WTC11 (cell line): ENCODE results near the gene CDH13. TPM values are rescaled to one million over a fixed set of nuclear protein-coding genes. Genes with fewer than 3 reads are reported as not detected.

Experiments used
- ATAC-seq: fragments of 200-7000 bp; cut with Tn5 transposase; 2 replicates; pipeline ENCODE4 v1.10.0; 2021; ENCODE audit warnings: mild to moderate bottlenecking, moderate library complexity
- CTCF ChIA-PET: fragments of 300-600 bp; sonication (Branson Sonifier 250); formaldehyde crosslinking; loops from one replicate; lab custom pipeline; 2021; ENCODE audit warnings: antibody characterized with exemption; lab: Charles Lee
- POLR2A ChIA-PET: fragments of 350-600 bp; sonication (Branson Sonifier 250); formaldehyde crosslinking; loops from one replicate; lab custom pipeline; 2021; ENCODE audit warnings: antibody characterized with exemption; lab: Charles Lee
- DNase-seq: peaks from one replicate; pipeline ENCODE4 v3.0.0; 2021; ENCODE audit warnings: low spot score
- H3K27ac Mint-ChIP-seq: 2 replicates; pipeline ENCODE4 v1.8.0; 2021; ENCODE audit warnings: mixed read lengths
- H3K27me3 Mint-ChIP-seq: 2 replicates; pipeline ENCODE4 v1.8.0; 2021; ENCODE audit warnings: low read depth, mild to moderate bottlenecking, moderate library complexity, mixed read lengths
- H3K36me3 Mint-ChIP-seq: 2 replicates; pipeline ENCODE4 v1.8.0; 2021; ENCODE audit warnings: mixed read lengths
- H3K4me1 Mint-ChIP-seq: 2 replicates; pipeline ENCODE4 v1.8.0; 2022; ENCODE audit warnings: mixed read lengths
- H3K4me3 Mint-ChIP-seq: 2 replicates; pipeline ENCODE4 v1.8.0; 2021; ENCODE audit warnings: mild to moderate bottlenecking, moderate library complexity, mixed read lengths
- H3K9me3 Mint-ChIP-seq: 2 replicates; pipeline ENCODE4 v1.8.0; 2021; ENCODE audit warnings: mixed read lengths
- ATF3 ChIP-seq: sonication (generic); formaldehyde crosslinking; conservative IDR thresholded peaks from 2 replicates; pipeline ENCODE4 v1.8.1; 2022; ENCODE audit warnings: mild to moderate bottlenecking, missing genetic modification reagents
- CBFB ChIP-seq: sonication (generic); formaldehyde crosslinking; IDR thresholded peaks from 2 replicates; pipeline ENCODE4 v1.8.1; 2022; ENCODE audit warnings: mild to moderate bottlenecking, low read depth, missing genetic modification reagents
- CREM ChIP-seq: sonication (generic); formaldehyde crosslinking; IDR thresholded peaks from 2 replicates; pipeline ENCODE4 v1.8.1; 2022; ENCODE audit warnings: mild to moderate bottlenecking, missing genetic modification reagents, moderate library complexity
- ELF4 ChIP-seq: sonication (generic); formaldehyde crosslinking; IDR thresholded peaks from 2 replicates; pipeline ENCODE4 v1.8.1; 2022; ENCODE audit warnings: low read depth, mild to moderate bottlenecking, moderate library complexity, missing genetic modification reagents
- ETV6 ChIP-seq: sonication (generic); formaldehyde crosslinking; IDR thresholded peaks from 2 replicates; pipeline ENCODE4 v1.8.1; 2022; ENCODE audit warnings: mild to moderate bottlenecking, missing genetic modification reagents
- GRHL2 ChIP-seq: fragments of 250-450 bp; sonication (Bioruptor Pico); IDR thresholded peaks from 2 replicates; pipeline ENCODE4 v1.8.0; 2022; ENCODE audit warnings: mild to moderate bottlenecking, moderate library complexity; ENCODE audit not compliant: insufficient replicate concordance, severe bottlenecking
- IRF2 ChIP-seq: sonication (generic); formaldehyde crosslinking; IDR thresholded peaks from 2 replicates; pipeline ENCODE4 v1.8.0; 2022; ENCODE audit warnings: low read depth, missing genetic modification reagents, borderline replicate concordance
- MXD4 ChIP-seq: fragments of 250-450 bp; sonication (Bioruptor Pico); IDR thresholded peaks from 2 replicates; pipeline ENCODE4 v1.8.0; 2021; ENCODE audit warnings: mild to moderate bottlenecking, moderate library complexity, borderline replicate concordance
- MYBL2 ChIP-seq: sonication (generic); formaldehyde crosslinking; IDR thresholded peaks from 2 replicates; pipeline ENCODE4 v1.8.1; 2023; ENCODE audit warnings: mild to moderate bottlenecking, moderate library complexity, missing genetic modification reagents
- NFATC4 ChIP-seq: fragments of 250-450 bp; sonication (Bioruptor Pico); IDR thresholded peaks from 2 replicates; pipeline ENCODE4 v1.9.0; 2021; ENCODE audit warnings: mild to moderate bottlenecking
- NR1H2 ChIP-seq: sonication (generic); formaldehyde crosslinking; IDR thresholded peaks from 2 replicates; pipeline ENCODE4 v1.9.0; 2021; ENCODE audit warnings: mild to moderate bottlenecking, moderate library complexity, missing genetic modification reagents
- OVOL2 ChIP-seq: fragments of 250-450 bp; sonication (Bioruptor Pico); IDR thresholded peaks from 2 replicates; pipeline ENCODE4 v1.9.0; 2021; ENCODE audit warnings: mild to moderate bottlenecking, borderline replicate concordance
- PRDM15 ChIP-seq: sonication (generic); formaldehyde crosslinking; IDR thresholded peaks from 2 replicates; pipeline ENCODE4 v1.8.0; 2022; ENCODE audit warnings: missing genetic modification reagents
- RORB ChIP-seq: fragments of 250-450 bp; sonication (Bioruptor Pico); IDR thresholded peaks from 2 replicates; pipeline ENCODE4 v1.9.0; 2021; ENCODE audit warnings: mild to moderate bottlenecking
- SOX15 ChIP-seq: fragments of 250-450 bp; sonication (Bioruptor Pico); IDR thresholded peaks from 2 replicates; pipeline ENCODE4 v1.9.0; 2021; ENCODE audit warnings: mild to moderate bottlenecking
- ZBTB21 ChIP-seq: sonication (generic); formaldehyde crosslinking; IDR thresholded peaks from 2 replicates; pipeline ENCODE4 v1.8.1; 2023; ENCODE audit warnings: mild to moderate bottlenecking, missing genetic modification reagents, borderline replicate concordance
- ZNF396 ChIP-seq: fragments of 250-450 bp; sonication (Bioruptor Pico); IDR thresholded peaks from 2 replicates; pipeline ENCODE4 v1.8.0; 2021; ENCODE audit warnings: mild to moderate bottlenecking, moderate library complexity, borderline replicate concordance
- ZNF425 ChIP-seq: fragments of 250-450 bp; sonication (Bioruptor Pico); conservative IDR thresholded peaks from 2 replicates; pipeline ENCODE4 v1.9.0; 2021; ENCODE audit warnings: mild to moderate bottlenecking
- ZNF671 ChIP-seq: fragments of 250-450 bp; sonication (Bioruptor Pico); IDR thresholded peaks from 2 replicates; pipeline ENCODE4 v1.8.0; 2021; ENCODE audit warnings: mild to moderate bottlenecking
- total RNA-seq: library from RNA; stranded (reverse); gene quantifications from 3 replicates; pipeline ENCODE4 v1.2.3, GENCODE V29; 2021
- TF ChIP-seq, protein P1 (sequence below): sonication (generic); formaldehyde crosslinking; IDR thresholded peaks from 2 replicates; pipeline ENCODE4 v1.8.1; 2023; ENCODE audit warnings: mild to moderate bottlenecking, missing genetic modification reagents, borderline replicate concordance
- TF ChIP-seq, protein P2 (sequence below): fragments of 250-450 bp; sonication (Bioruptor Pico); IDR thresholded peaks from 2 replicates; pipeline ENCODE4 v1.9.0; 2021; ENCODE audit warnings: mild to moderate bottlenecking
- TF ChIP-seq, protein P3 (sequence below): fragments of 250-450 bp; sonication (Bioruptor Pico); IDR thresholded peaks from 2 replicates; pipeline ENCODE4 v1.9.0; 2021; ENCODE audit warnings: mild to moderate bottlenecking

Gene CDH13
- total RNA-seq, 1 experiment from 2014 or later = 0.81 TPM

- CTCF ChIA-PET = interaction anchor here (1.3 to 2.1 kb wide), 2 partner anchors 83 to 111 kb away, joined by 4 to 5 read pairs; no protein-coding TSS in a partner anchor
These were observed 812.6 kb downstream of the CDH13 start for GRCh38 chr16:83439412-83439811.

GRCh38 chr16:83441517-83441916, 814.7 kb downstream of the CDH13 start:
- Mint-ChIP-seq H3K4me1 (no peaks in the 10 kb centered on the region), H3K9me3 (no peaks in the 10 kb centered on the region), H3K27me3 (no peaks in the 10 kb centered on the region; the same call in 1 of the 2 replicates), H3K27ac (no peak overlapping the region), H3K4me3 (no peak overlapping the region), H3K36me3 (no peaks in the 10 kb centered on the region)
- DNase-seq (no peak), ATAC-seq (no peak)
- POLR2A ChIA-PET = no interaction called here
- TF ChIP-seq SOX15 (CRISPR knock-in tag) (no peak), MXD4 (CRISPR knock-in tag) (no peak), CBFB (CRISPR knock-in tag) (no peak), GRHL2 (CRISPR knock-in tag) (no peak), NR1H2 (CRISPR knock-in tag) (no peak), IRF2 (CRISPR knock-in tag) (no peak), CREM (CRISPR knock-in tag) (no peak), ELF4 (CRISPR knock-in tag) (no peak), ATF3 (CRISPR knock-in tag) (no peak), ZNF396 (CRISPR knock-in tag) (no peak), ZBTB21 (CRISPR knock-in tag) (no peak), ZNF671 (CRISPR knock-in tag) (no peak), OVOL2 (CRISPR knock-in tag) (no peak), PRDM15 (CRISPR knock-in tag) (no peak), ETV6 (no peak)
- TF ChIP-seq, protein P1, sequence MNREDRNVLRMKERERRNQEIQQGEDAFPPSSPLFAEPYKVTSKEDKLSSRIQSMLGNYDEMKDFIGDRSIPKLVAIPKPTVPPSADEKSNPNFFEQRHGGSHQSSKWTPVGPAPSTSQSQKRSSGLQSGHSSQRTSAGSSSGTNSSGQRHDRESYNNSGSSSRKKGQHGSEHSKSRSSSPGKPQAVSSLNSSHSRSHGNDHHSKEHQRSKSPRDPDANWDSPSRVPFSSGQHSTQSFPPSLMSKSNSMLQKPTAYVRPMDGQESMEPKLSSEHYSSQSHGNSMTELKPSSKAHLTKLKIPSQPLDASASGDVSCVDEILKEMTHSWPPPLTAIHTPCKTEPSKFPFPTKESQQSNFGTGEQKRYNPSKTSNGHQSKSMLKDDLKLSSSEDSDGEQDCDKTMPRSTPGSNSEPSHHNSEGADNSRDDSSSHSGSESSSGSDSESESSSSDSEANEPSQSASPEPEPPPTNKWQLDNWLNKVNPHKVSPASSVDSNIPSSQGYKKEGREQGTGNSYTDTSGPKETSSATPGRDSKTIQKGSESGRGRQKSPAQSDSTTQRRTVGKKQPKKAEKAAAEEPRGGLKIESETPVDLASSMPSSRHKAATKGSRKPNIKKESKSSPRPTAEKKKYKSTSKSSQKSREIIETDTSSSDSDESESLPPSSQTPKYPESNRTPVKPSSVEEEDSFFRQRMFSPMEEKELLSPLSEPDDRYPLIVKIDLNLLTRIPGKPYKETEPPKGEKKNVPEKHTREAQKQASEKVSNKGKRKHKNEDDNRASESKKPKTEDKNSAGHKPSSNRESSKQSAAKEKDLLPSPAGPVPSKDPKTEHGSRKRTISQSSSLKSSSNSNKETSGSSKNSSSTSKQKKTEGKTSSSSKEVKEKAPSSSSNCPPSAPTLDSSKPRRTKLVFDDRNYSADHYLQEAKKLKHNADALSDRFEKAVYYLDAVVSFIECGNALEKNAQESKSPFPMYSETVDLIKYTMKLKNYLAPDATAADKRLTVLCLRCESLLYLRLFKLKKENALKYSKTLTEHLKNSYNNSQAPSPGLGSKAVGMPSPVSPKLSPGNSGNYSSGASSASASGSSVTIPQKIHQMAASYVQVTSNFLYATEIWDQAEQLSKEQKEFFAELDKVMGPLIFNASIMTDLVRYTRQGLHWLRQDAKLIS (CRISPR knock-in tag) = no peak
- TF ChIP-seq, protein P2, sequence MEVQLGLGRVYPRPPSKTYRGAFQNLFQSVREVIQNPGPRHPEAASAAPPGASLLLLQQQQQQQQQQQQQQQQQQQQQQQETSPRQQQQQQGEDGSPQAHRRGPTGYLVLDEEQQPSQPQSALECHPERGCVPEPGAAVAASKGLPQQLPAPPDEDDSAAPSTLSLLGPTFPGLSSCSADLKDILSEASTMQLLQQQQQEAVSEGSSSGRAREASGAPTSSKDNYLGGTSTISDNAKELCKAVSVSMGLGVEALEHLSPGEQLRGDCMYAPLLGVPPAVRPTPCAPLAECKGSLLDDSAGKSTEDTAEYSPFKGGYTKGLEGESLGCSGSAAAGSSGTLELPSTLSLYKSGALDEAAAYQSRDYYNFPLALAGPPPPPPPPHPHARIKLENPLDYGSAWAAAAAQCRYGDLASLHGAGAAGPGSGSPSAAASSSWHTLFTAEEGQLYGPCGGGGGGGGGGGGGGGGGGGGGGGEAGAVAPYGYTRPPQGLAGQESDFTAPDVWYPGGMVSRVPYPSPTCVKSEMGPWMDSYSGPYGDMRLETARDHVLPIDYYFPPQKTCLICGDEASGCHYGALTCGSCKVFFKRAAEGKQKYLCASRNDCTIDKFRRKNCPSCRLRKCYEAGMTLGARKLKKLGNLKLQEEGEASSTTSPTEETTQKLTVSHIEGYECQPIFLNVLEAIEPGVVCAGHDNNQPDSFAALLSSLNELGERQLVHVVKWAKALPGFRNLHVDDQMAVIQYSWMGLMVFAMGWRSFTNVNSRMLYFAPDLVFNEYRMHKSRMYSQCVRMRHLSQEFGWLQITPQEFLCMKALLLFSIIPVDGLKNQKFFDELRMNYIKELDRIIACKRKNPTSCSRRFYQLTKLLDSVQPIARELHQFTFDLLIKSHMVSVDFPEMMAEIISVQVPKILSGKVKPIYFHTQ = no peak
- CTCF ChIA-PET = interaction anchor here (1.2 kb wide), 1 partner anchor 41 kb away, joined by 4 read pairs; no protein-coding TSS in a partner anchor

More at GRCh38 chr16:83439412-83439811, 812.6 kb downstream of the CDH13 start:
- DNase-seq = no peak
- Mint-ChIP-seq H3K4me3 (no peak overlapping the region), H3K27ac (no peak overlapping the region), H3K27me3 (no peaks in the 10 kb centered on the region; the same call in 1 of the 2 replicates), H3K4me1 (no peaks in the 10 kb centered on the region), H3K9me3 (no peaks in the 10 kb centered on the region)
- TF ChIP-seq NFATC4 (CRISPR knock-in tag) (no peak), RORB (no peak), MYBL2 (no peak), ZNF425 (CRISPR knock-in tag) (no peak)
- TF ChIP-seq, protein P3, sequence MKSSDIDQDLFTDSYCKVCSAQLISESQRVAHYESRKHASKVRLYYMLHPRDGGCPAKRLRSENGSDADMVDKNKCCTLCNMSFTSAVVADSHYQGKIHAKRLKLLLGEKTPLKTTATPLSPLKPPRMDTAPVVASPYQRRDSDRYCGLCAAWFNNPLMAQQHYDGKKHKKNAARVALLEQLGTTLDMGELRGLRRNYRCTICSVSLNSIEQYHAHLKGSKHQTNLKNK = no peak
- TF ChIP-seq, all 79 proteins: peak for 0
- POLR2A ChIA-PET = no interaction called here
- ATAC-seq = no peak
- no peaks in the 10 kb centered on the region for H3K36me3 Mint-ChIP-seq
